SIG-M5 treated with dmso at 0.1 percent for 504 hours (cell line): Measurements from ENCODE around the gene PTPN5.
A peak's percentile ranks its signal among the peaks of the same experiment; 100 is the strongest.
"Not testable (repeated sequence)": the region's sequence is repeated elsewhere in the genome, so short reads cannot be mapped to it uniquely, and the experiment has no call there.

Experiments used
- DNase-seq: peaks from one replicate; lab custom pipeline; 2025; ENCODE audit not compliant: unreplicated experiment; lab: John Stamatoyannopoulos, UW

The PTPN5 gene

GRCh38 chr11:18791207-18791968, at the start of gene PTPN5:
Gene PTPN5, minus strand, starts transcription at chr11:18791798. Its CDS starts 19,840 bp downstream, at chr11:18771958.
- no peak for DNase-seq

GRCh38 chr11:18836417-18836816, 44.8 kb upstream of the PTPN5 start:
- DNase-seq: no peak

GRCh38 chr11:18834754-18835466, 43.3 kb upstream of the PTPN5 start:
- DNase-seq: no peak

GRCh38 chr11:18820160-18820559, 28.6 kb upstream of the PTPN5 start:
- not testable (repeated sequence) for DNase-seq

GRCh38 chr11:18804199-18804999, 12.8 kb upstream of the PTPN5 start:
- DNase-seq: no peak

GRCh38 chr11:18802381-18803257, 11.0 kb upstream of the PTPN5 start:
- peak; percentile 60 for DNase-seq

GRCh38 chr11:18798799-18799469, 7.3 kb upstream of the PTPN5 start:
- DNase-seq: no peak

GRCh38 chr11:18794956-18795355, 3.4 kb upstream of the PTPN5 start:
- no peak for DNase-seq

GRCh38 chr11:18792827-18793226, 1.2 kb upstream of the PTPN5 start:
- no peak for DNase-seq

- no peak for DNase-seq
Measured at GRCh38 chr11:18791969-18792628, 501 bp upstream of the PTPN5 start.

- no peak for DNase-seq
Measured at GRCh38 chr11:18790883-18791206, 753 bp downstream of the PTPN5 start.

- no peak for DNase-seq
Measured at GRCh38 chr11:18789942-18790341, 1.7 kb downstream of the PTPN5 start.

GRCh38 chr11:18785411-18785810, 6.2 kb downstream of the PTPN5 start:
- no peak for DNase-seq

- DNase-seq: no peak
Measured at GRCh38 chr11:18780896-18781295, 10.7 kb downstream of the PTPN5 start.

GRCh38 chr11:18780329-18780728, 11.3 kb downstream of the PTPN5 start:
- DNase-seq: no peak

GRCh38 chr11:18778468-18778867, 13.1 kb downstream of the PTPN5 start:
- no peak for DNase-seq

- no peak for DNase-seq
Measured at GRCh38 chr11:18776324-18776723, 15.3 kb downstream of the PTPN5 start.

- peak; percentile 1 for DNase-seq
Measured at GRCh38 chr11:18775492-18776292, 15.9 kb downstream of the PTPN5 start.

GRCh38 chr11:18774801-18775200, 16.8 kb downstream of the PTPN5 start:
- no peak for DNase-seq
